ENCODE data around the gene ZFYVE21.

The ZFYVE21 gene

DNA sequence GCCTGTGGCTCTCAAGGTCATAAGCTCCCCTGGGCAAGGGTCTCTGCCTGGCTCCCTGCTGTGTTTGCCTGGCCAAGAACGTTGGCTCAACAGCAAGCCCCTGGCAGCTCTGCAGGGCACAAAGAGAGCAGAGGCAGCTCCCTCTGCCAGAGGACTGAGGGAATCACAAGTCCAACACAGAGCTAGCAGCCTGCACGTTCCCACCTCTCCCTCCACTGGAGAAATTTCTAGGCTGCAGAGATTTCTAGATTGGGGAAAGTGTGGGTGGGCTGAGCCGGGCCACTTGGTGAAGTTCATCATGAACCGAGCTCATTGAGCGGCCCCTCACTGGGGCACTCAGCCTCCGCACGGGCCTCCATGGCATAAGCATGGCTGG is 19.8 kb downstream of the ZFYVE21 start:
- TF ChIP-seq, protein P1, sequence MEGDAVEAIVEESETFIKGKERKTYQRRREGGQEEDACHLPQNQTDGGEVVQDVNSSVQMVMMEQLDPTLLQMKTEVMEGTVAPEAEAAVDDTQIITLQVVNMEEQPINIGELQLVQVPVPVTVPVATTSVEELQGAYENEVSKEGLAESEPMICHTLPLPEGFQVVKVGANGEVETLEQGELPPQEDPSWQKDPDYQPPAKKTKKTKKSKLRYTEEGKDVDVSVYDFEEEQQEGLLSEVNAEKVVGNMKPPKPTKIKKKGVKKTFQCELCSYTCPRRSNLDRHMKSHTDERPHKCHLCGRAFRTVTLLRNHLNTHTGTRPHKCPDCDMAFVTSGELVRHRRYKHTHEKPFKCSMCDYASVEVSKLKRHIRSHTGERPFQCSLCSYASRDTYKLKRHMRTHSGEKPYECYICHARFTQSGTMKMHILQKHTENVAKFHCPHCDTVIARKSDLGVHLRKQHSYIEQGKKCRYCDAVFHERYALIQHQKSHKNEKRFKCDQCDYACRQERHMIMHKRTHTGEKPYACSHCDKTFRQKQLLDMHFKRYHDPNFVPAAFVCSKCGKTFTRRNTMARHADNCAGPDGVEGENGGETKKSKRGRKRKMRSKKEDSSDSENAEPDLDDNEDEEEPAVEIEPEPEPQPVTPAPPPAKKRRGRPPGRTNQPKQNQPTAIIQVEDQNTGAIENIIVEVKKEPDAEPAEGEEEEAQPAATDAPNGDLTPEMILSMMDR (conservative IDR thresholded peaks at IDR 0.05; ENCODE audit: low read depth) = no peak
- H3K27ac ChIP-seq = peak overlapping the region; percentile 49
- ChIA-PET POLR2A (ENCODE audit: low non-redundant PET) (no interaction called here), CTCF (interaction anchor here (0.5 to 1.1 kb wide), 3 partner anchors 14 to 245 kb away, joined by 3 to 4 read pairs (median 3); no protein-coding TSS in a partner anchor)
- DNase-seq (ENCODE audit: low spot score) = no peak

DNA sequence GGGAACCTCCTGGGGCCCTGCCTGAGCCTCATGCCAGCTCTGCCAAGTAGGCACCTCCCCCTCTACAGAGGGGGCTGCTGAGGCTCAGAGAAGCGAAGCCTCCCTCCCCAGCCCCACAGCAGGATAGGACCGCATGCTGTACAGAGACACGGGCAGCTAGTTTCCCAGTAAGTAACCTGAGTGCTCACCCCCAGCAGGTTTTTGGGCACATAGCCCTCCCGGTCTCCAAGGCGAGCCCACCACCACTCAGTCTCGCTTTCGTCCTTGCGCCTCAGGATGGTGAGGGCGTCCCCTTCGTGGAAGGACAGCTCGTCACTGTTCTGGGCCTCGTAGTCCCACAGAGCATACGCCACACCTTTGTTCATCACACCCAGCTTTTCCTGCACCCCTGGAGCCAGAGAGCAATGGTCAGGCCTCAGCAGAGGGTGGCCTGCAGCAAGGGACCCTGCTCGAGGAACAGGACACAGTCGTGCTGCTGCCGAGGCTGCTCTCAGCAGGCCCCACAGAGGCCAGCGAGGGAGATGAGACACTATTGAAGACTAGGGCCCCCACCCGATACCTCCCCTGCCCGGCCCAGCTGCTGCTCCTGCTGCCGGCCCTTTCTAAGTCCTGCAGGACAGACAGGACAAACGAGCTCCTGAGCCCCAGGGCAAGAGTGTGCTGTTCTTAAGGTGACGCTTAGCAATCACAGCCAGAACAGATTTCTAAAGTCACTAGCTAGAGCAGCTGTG is 20.4 kb downstream of the ZFYVE21 start:
- H3K27ac ChIP-seq = peak overlapping the region; percentile 49
- CTCF ChIA-PET = interaction anchor here (0.5 to 1.1 kb wide), 3 partner anchors 14 to 244 kb away, joined by 3 to 4 read pairs (median 3); no protein-coding TSS in a partner anchor
- DNase-seq (ENCODE audit: low spot score) = no peak
- TF ChIP-seq, protein P1 (conservative IDR thresholded peaks at IDR 0.05; ENCODE audit: low read depth) = no peak
- POLR2A ChIA-PET (ENCODE audit: low non-redundant PET) = no interaction called here

GRCh38 chr14:103736546-103737431 is 21.2 kb downstream of the ZFYVE21 start:
- ChIA-PET CTCF (interaction anchor here (0.6 kb wide), 3 partner anchors 42 to 164 kb away, joined by 3 to 6 read pairs (median 3); no protein-coding TSS in a partner anchor), POLR2A (ENCODE audit: low non-redundant PET) (interaction anchor here (0.6 kb wide), 1 partner anchor 383 kb away, joined by 3 read pairs; no protein-coding TSS in a partner anchor)
- peak overlapping the region; percentile 49 for H3K27ac ChIP-seq
- DNase-seq (ENCODE audit: low spot score) = no peak
- TF ChIP-seq, protein P1 (conservative IDR thresholded peaks at IDR 0.05; ENCODE audit: low read depth) = no peak

- POLR2A ChIA-PET (ENCODE audit: low non-redundant PET) = interaction anchor here (0.6 kb wide), 1 partner anchor 382 kb away, joined by 3 read pairs; no protein-coding TSS in a partner anchor
- TF ChIP-seq, protein P1 (conservative IDR thresholded peaks at IDR 0.05; ENCODE audit: low read depth) = no peak
- CTCF ChIA-PET = interaction anchor here (0.6 kb wide), 2 partner anchors 41 to 118 kb away, joined by 3 to 6 read pairs; no protein-coding TSS in a partner anchor
- DNase-seq (ENCODE audit: low spot score) = no peak
- no peak overlapping the region for H3K27ac ChIP-seq
Observed at GRCh38 chr14:103737432-103738045, 21.9 kb downstream of the ZFYVE21 start.

- no peak for DNase-seq (ENCODE audit: low spot score)
- ChIA-PET CTCF (interaction anchor here (0.7 kb wide), 1 partner anchor 172 kb away, joined by 3 read pairs; no protein-coding TSS in a partner anchor), POLR2A (ENCODE audit: low non-redundant PET) (no interaction called here)
- TF ChIP-seq, protein P1 (conservative IDR thresholded peaks at IDR 0.05; ENCODE audit: low read depth) = no peak
- H3K27ac ChIP-seq = no peak overlapping the region
Observed at GRCh38 chr14:103738166-103738565, 22.6 kb downstream of the ZFYVE21 start.
